Mesenchymal stem cell (in vitro differentiated cells and primary cell): ENCODE measurements around the gene TCF12.

ENCODE experiments used
- DNase-seq: peaks from one replicate; pipeline ENCODE4 v3.0.0-alpha.2; 2013
- H2AFZ ChIP-seq: one replicate; pipeline ENCODE4 v1.6.1; 2013; ENCODE audit warnings: low read depth, mild to moderate bottlenecking, control low read depth, inconsistent platforms, low read length, moderate library complexity
- H2AK5ac ChIP-seq: 2 replicates; pipeline ENCODE4 v1.6.1; 2013; ENCODE audit warnings: low read length, moderate library complexity, mild to moderate bottlenecking, inconsistent platforms; ENCODE audit not compliant: severe bottlenecking
- H2BK120ac ChIP-seq: one replicate; pipeline ENCODE4 v1.6.1; 2013; ENCODE audit warnings: low read depth, mild to moderate bottlenecking, inconsistent platforms, low read length, moderate library complexity
- H2BK12ac ChIP-seq, 2 experiments: one replicate each; pipeline ENCODE4 v1.6.1; 2013; ENCODE audit warnings: inconsistent platforms in 2 of 2, low read length in 2 of 2, mild to moderate bottlenecking in 2 of 2, moderate library complexity in 2 of 2, control low read depth in 1 of 2
- H2BK15ac ChIP-seq: one replicate; pipeline ENCODE4 v1.6.1; 2013; ENCODE audit warnings: mild to moderate bottlenecking, low read depth, inconsistent platforms; ENCODE audit not compliant: poor library complexity, severe bottlenecking
- H2BK5ac ChIP-seq: 2 replicates; pipeline ENCODE4 v1.6.1; 2013; ENCODE audit warnings: low read depth, mild to moderate bottlenecking, low read length, control low read depth, inconsistent platforms; ENCODE audit not compliant: poor library complexity, severe bottlenecking
- H3K14ac ChIP-seq, 2 experiments: one replicate each; pipeline ENCODE4 v1.6.1; 2013; ENCODE audit warnings: inconsistent platforms in 2 of 2, low read length in 2 of 2, control low read depth in 1 of 2, mild to moderate bottlenecking in 1 of 2, moderate library complexity in 1 of 2
- H3K18ac ChIP-seq, 2 experiments: one replicate each; pipeline ENCODE4 v1.6.1; 2013; ENCODE audit warnings: inconsistent platforms in 2 of 2, low read length in 2 of 2, control low read depth in 1 of 2, low read depth in 1 of 2, mild to moderate bottlenecking in 1 of 2
- H3K23ac ChIP-seq, 2 experiments: one replicate each; pipeline ENCODE4 v1.6.1; 2013; ENCODE audit warnings: inconsistent platforms in 2 of 2, low read length in 2 of 2, mild to moderate bottlenecking in 2 of 2, moderate library complexity in 2 of 2, control low read depth in 1 of 2
- H3K27ac ChIP-seq: 2 replicates; pipeline ENCODE4 v1.5.1; 2013; ENCODE audit warnings: mild to moderate bottlenecking, moderate library complexity, low read length, control low read depth, inconsistent platforms; ENCODE audit not compliant: poor library complexity, severe bottlenecking
- H3K27me3 ChIP-seq, 2 experiments: 2 replicates each; pipeline versions ENCODE4 v1.6.1 to v1.7.0; 2013; ENCODE audit warnings: low read length in 2 of 2, mild to moderate bottlenecking in 2 of 2, moderate library complexity in 2 of 2, control low read depth in 1 of 2, inconsistent platforms in 1 of 2; ENCODE audit not compliant: control insufficient read depth in 1 of 2, insufficient read depth in 1 of 2
- H3K36me3 ChIP-seq, 2 experiments: 2 replicates each; pipeline versions ENCODE4 v1.6.1 to v1.7.0; 2013; ENCODE audit warnings: low read length in 2 of 2, control low read depth in 1 of 2, inconsistent platforms in 1 of 2, low read depth in 1 of 2, mild to moderate bottlenecking in 1 of 2; ENCODE audit not compliant: insufficient read depth in 2 of 2, control insufficient read depth in 1 of 2
- H3K4ac ChIP-seq, 2 experiments: one replicate each; pipeline ENCODE4 v1.6.1; 2013; ENCODE audit warnings: inconsistent platforms in 2 of 2, low read length in 2 of 2, mild to moderate bottlenecking in 2 of 2, moderate library complexity in 2 of 2, control low read depth in 1 of 2, low read depth in 1 of 2
- H3K4me1 ChIP-seq: 2 replicates; pipeline ENCODE4 v1.6.1; 2013; ENCODE audit warnings: low read depth, low read length, control low read depth; ENCODE audit not compliant: control insufficient read depth, insufficient read depth
- H3K4me2 ChIP-seq: 2 replicates; pipeline ENCODE4 v1.6.1; 2013; ENCODE audit warnings: low read length, mild to moderate bottlenecking, inconsistent platforms; ENCODE audit not compliant: poor library complexity, severe bottlenecking
- H3K4me3 ChIP-seq, 2 experiments: 2 replicates each; pipeline versions ENCODE4 v1.5.1 to v1.7.0; 2013; ENCODE audit warnings: low read length in 2 of 2, mild to moderate bottlenecking in 2 of 2, control low read depth in 1 of 2, low read depth in 1 of 2; ENCODE audit not compliant: insufficient read depth in 1 of 2
- H3K79me1 ChIP-seq: replicated peaks from 2 replicates; pipeline ENCODE4 v1.6.1; 2013; ENCODE audit warnings: mild to moderate bottlenecking, control low read depth, low read length, inconsistent platforms; ENCODE audit not compliant: poor library complexity, severe bottlenecking
- H3K9ac ChIP-seq: 2 replicates; pipeline ENCODE4 v1.7.0; 2013; ENCODE audit warnings: mild to moderate bottlenecking, low read length, moderate library complexity
- H3K9me3 ChIP-seq: 2 replicates; pipeline ENCODE4 v1.7.0; 2013; ENCODE audit warnings: mild to moderate bottlenecking, low read length; ENCODE audit not compliant: control insufficient read depth
- H4K8ac ChIP-seq: one replicate; pipeline ENCODE4 v1.6.1; 2013; ENCODE audit warnings: inconsistent platforms, mild to moderate bottlenecking, low read length, moderate library complexity
- H4K91ac ChIP-seq: one replicate; pipeline ENCODE4 v1.6.1; 2013; ENCODE audit warnings: mild to moderate bottlenecking, low read length, inconsistent platforms
- WGBS: methylation state at CpG from one replicate; pipeline ENCODE4 v1.1.7; 2013; ENCODE audit warnings: mixed read lengths; 5-methylcytosine and 5-hydroxymethylcytosine counted together

TCF12 gene

DNA sequence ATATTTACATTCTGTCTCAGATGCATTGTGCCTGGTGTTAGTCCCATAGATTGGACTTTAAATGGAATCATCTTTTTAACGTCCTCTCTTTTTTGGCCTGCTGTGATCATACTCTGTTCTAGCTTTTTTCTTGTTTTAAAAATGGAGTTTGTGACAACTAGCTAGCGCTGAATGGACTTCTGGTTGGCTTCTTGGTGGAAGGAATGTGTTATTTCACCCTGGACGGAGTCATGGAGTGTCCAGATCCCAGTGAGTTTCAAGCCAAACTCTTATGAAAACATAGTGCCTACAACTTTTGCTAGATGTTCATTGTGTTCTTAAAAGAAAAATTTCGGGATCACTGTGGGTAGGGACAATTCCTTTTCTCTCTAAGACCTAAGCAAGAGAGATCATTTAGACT, 192.6 kb downstream of the TCF12 start:
- no peaks in the 10 kb centered on the region for H3K9me3 ChIP-seq
- no peak overlapping the region for H4K91ac ChIP-seq
- no peak overlapping the region for H2BK5ac ChIP-seq
- H3K36me3 ChIP-seq, result peaks cover 3 to 8% of the 10 kb centered on the region in 2 experiments
- no peak overlapping the region for H3K18ac ChIP-seq
- no peaks in the 10 kb centered on the region for H3K27me3 ChIP-seq
- no peak overlapping the region for H3K9ac ChIP-seq
- no peak overlapping the region for H3K4ac ChIP-seq
- H3K14ac ChIP-seq, result no peak overlapping the region
- no peak for DNase-seq
- no peak overlapping the region for H3K27ac ChIP-seq
- H2BK12ac ChIP-seq, result no peak overlapping the region
- H3K4me3 ChIP-seq, result no peak overlapping the region
- H3K4me1 ChIP-seq, result peaks cover 5% of the 10 kb centered on the region
- H3K79me1 ChIP-seq, result peaks cover 32% of the 10 kb centered on the region
- H2AK5ac ChIP-seq, result no peak overlapping the region
- H4K8ac ChIP-seq, result no peak overlapping the region
- no peak overlapping the region for H2BK120ac ChIP-seq
- no peak overlapping the region for H3K23ac ChIP-seq
- H2AFZ ChIP-seq, result no peak overlapping the region
- H3K4me2 ChIP-seq, result no peak overlapping the region
- no peak overlapping the region for H2BK15ac ChIP-seq
- 96% methylated on average over 3 of the region's 4 CpGs for WGBS

DNA sequence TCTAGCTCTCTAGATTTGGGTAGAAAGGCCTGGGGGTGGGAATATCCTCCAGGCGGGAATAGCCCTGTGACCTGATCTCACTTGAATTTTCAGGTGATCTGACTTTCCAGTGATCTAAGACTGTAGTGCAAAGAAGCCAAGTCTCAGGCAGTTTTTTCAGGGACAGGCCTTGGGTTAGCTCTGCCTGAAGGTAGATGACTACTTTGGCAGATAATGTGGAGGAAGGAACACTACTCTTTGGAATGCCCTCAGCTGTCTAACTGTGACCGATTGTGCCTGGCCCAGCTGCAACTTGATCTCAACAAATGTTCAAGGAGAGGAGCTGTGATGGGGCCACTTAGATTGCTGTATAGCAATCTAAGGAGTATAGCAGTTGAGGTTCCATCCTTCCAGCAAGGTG, 193.7 kb downstream of the TCF12 start:
- DNase-seq, result no peak
- Histone ChIP-seq H2AK5ac (no peak overlapping the region), H3K9me3 (no peaks in the 10 kb centered on the region), H2AFZ (no peak overlapping the region), H3K27me3 (no peaks in the 10 kb centered on the region), H2BK15ac (no peak overlapping the region), H3K4me2 (no peak overlapping the region), H2BK120ac (no peak overlapping the region), H3K4ac (peak overlapping the region in 1 of 2 experiments; percentile 49), H2BK5ac (no peak overlapping the region), H3K27ac (no peak overlapping the region), H3K4me1 (peaks cover 5% of the 10 kb centered on the region), H3K23ac (no peak overlapping the region), H3K9ac (no peak overlapping the region), H4K8ac (no peak overlapping the region), H4K91ac (no peak overlapping the region), H3K18ac (no peak overlapping the region), H3K79me1 (peaks cover 35% of the 10 kb centered on the region), H3K36me3 (peaks cover 3% of the 10 kb centered on the region in 2 experiments), H3K4me3 (no peak overlapping the region), H2BK12ac (no peak overlapping the region), H3K14ac (no peak overlapping the region)
- WGBS, result 91% methylated on average over 2 of the region's 2 CpGs

GRCh38 chr15:57114070-57114469, 195.6 kb downstream of the TCF12 start:
- no peak overlapping the region for H3K27ac ChIP-seq
- no peak overlapping the region for H4K8ac ChIP-seq
- no peak overlapping the region for H4K91ac ChIP-seq
- no peak overlapping the region for H2BK5ac ChIP-seq
- no peak overlapping the region for H2BK120ac ChIP-seq
- H3K4me3 ChIP-seq, result no peak overlapping the region
- peaks cover 0 to 3% of the 10 kb centered on the region in 2 experiments for H3K36me3 ChIP-seq
- no peak overlapping the region for H2BK12ac ChIP-seq
- no peaks in the 10 kb centered on the region for H3K9me3 ChIP-seq
- no peak overlapping the region for H3K4ac ChIP-seq
- no peak for DNase-seq
- no peaks in the 10 kb centered on the region for H3K27me3 ChIP-seq
- no peak overlapping the region for H2AFZ ChIP-seq
- no peak overlapping the region for H3K9ac ChIP-seq
- H3K4me2 ChIP-seq, result no peak overlapping the region
- H3K79me1 ChIP-seq, result peaks cover 28% of the 10 kb centered on the region
- no peak overlapping the region for H3K18ac ChIP-seq
- no peak overlapping the region for H3K14ac ChIP-seq
- 86% methylated on average over 1 of the region's 3 CpGs for WGBS
- no peak overlapping the region for H3K23ac ChIP-seq
- peaks cover 5% of the 10 kb centered on the region for H3K4me1 ChIP-seq
- H2AK5ac ChIP-seq, result no peak overlapping the region
- no peak overlapping the region for H2BK15ac ChIP-seq

- no peak overlapping the region for H4K91ac ChIP-seq
- no peak overlapping the region for H4K8ac ChIP-seq
- H3K23ac ChIP-seq, result no peak overlapping the region
- H2AK5ac ChIP-seq, result no peak overlapping the region
- H2AFZ ChIP-seq, result no peak overlapping the region
- H3K27ac ChIP-seq, result peak overlapping the region; percentile 78
- H3K14ac ChIP-seq, result no peak overlapping the region
- H2BK12ac ChIP-seq, result no peak overlapping the region
- H3K9me3 ChIP-seq, result no peaks in the 10 kb centered on the region
- peak; percentile 55 for DNase-seq
- H3K4me1 ChIP-seq, result peaks cover 5% of the 10 kb centered on the region
- H2BK120ac ChIP-seq, result no peak overlapping the region
- no peak overlapping the region for H3K4ac ChIP-seq
- no peak overlapping the region for H3K4me3 ChIP-seq
- peaks cover 20% of the 10 kb centered on the region for H3K79me1 ChIP-seq
- no CpG with 5 or more reads among the region's 2 CpGs for WGBS
- no peaks in the 10 kb centered on the region for H3K36me3 ChIP-seq
- H3K9ac ChIP-seq, result no peak overlapping the region
- no peak overlapping the region for H3K18ac ChIP-seq
- no peak overlapping the region for H2BK15ac ChIP-seq
- H2BK5ac ChIP-seq, result no peak overlapping the region
- no peaks in the 10 kb centered on the region for H3K27me3 ChIP-seq
- peak overlapping the region; percentile 65 for H3K4me2 ChIP-seq
Observed at GRCh38 chr15:57118013-57118799, 199.8 kb downstream of the TCF12 start.
